ENCODE results near the gene AUNIP. TPM values are rescaled to one million over a fixed set of nuclear protein-coding genes. Genes with fewer than 3 reads are reported as not detected.

The AUNIP gene
- polyA plus RNA-seq, 1 of the 3 experiments (the other 2 are of a cell fraction): 1.9 TPM

DNA sequence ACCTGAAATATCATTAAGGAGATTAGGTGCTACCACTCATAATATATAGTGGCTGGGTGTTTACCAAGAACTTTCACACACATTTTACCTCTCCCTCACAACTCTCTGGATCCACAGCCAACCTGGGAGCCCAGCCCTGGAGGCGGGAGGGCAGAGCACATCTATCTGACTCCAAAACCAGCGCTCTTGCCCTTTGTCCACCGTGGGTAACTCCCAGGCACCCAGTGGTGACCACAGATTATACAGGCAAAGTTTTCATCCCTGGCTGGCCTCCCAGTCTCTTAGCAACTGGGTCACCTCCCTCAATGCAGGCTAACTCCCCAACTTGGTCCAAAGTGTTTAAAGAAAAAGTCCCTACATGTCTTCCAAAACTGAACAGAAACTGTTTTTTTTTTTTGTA is 13.9 kb upstream of the AUNIP start:
- ChIA-PET CTCF (no interaction called here), POLR2A (no interaction called here)
- Histone ChIP-seq H3K27me3 (ENCODE audit: insufficient read depth) (no peaks in the 10 kb centered on the region), H3K4me2 (no peak overlapping the region), H3K27ac (ENCODE audit: low read depth in 2 of 2, low read length in 1 of 2) (no peak overlapping the region), H3K4me1 (ENCODE audit: control insufficient read depth in 1 of 2, insufficient read depth in 2 of 2, low read depth in 1 of 2, low read length in 1 of 2) (peaks cover 0 to 14% of the 10 kb centered on the region in 2 experiments; a peak in 1 of 4 replicates), H3K9me3 (no peaks in the 10 kb centered on the region), H3K9me2 (no peaks in the 10 kb centered on the region), H3K79me2 (ENCODE audit: insufficient read depth) (peaks cover 13% of the 10 kb centered on the region), H3F3A (replicated peaks; ENCODE audit: insufficient read depth) (peaks cover 16% of the 10 kb centered on the region), H2AFZ (ENCODE audit: low read depth) (no peak overlapping the region), H4K20me1 (ENCODE audit: insufficient read depth) (no peaks in the 10 kb centered on the region), H3K36me3 (replicated peaks in 1 of 2; ENCODE audit: control insufficient read depth in 1 of 2, insufficient read depth in 2 of 2, low read length in 1 of 2) (no peaks in the 10 kb centered on the region), H3K4me3 (ENCODE audit: low read depth in 2 of 2, low read length in 1 of 2) (no peak overlapping the region), H3K9ac (no peak overlapping the region)
- 97% methylated on average over 3 of the region's 3 CpGs for WGBS (ENCODE audit: low lambda C conversion rate)
- TF ChIP-seq PBX3 (IDR thresholded peaks at IDR 0.05) (no peak), MXI1 (IDR thresholded peaks at IDR 0.05; ENCODE audit: low read depth, low read length) (no peak), YY1 (IDR thresholded peaks at IDR 0.05; ENCODE audit: low read depth) (no peak), JUND (IDR thresholded peaks at IDR 0.05) (no peak), EP300 (IDR thresholded peaks at IDR 0.05; ENCODE audit: borderline replicate concordance in 1 of 2, low read depth in 1 of 2, low read length in 1 of 2) (no peak), NRF1 (IDR thresholded peaks at IDR 0.05; ENCODE audit: low read depth, low read length) (no peak), GATA2 (CRISPR knock-in tag; IDR thresholded peaks at IDR 0.05) (no peak), EZH2phosphoT487 (IDR thresholded peaks at IDR 0.05; ENCODE audit: borderline replicate concordance, low read depth) (no peak), MEF2A (IDR thresholded peaks at IDR 0.05; ENCODE audit: borderline replicate concordance, low read depth) (no peak), ELF1 (IDR thresholded peaks at IDR 0.05) (no peak), ZBTB33 (IDR thresholded peaks at IDR 0.05; ENCODE audit: borderline replicate concordance, low read depth) (no peak), RFX5 (IDR thresholded peaks at IDR 0.05; ENCODE audit: low read length) (no peak)
- TF ChIP-seq, protein P1, sequence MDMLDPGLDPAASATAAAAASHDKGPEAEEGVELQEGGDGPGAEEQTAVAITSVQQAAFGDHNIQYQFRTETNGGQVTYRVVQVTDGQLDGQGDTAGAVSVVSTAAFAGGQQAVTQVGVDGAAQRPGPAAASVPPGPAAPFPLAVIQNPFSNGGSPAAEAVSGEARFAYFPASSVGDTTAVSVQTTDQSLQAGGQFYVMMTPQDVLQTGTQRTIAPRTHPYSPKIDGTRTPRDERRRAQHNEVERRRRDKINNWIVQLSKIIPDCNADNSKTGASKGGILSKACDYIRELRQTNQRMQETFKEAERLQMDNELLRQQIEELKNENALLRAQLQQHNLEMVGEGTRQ (IDR thresholded peaks at IDR 0.05; ENCODE audit: borderline replicate concordance, low read depth, low read length): no peak
- no peak for DNase-seq

GRCh38 chr1:25872713-25873112 is 13.5 kb upstream of the AUNIP start:
- H3K27me3 ChIP-seq (ENCODE audit: insufficient read depth): no peaks in the 10 kb centered on the region
- H3K27ac ChIP-seq (ENCODE audit: low read depth in 2 of 2, low read length in 1 of 2): no peak overlapping the region
- H3K4me2 ChIP-seq: no peak overlapping the region
- no peaks in the 10 kb centered on the region for H3K9me2 ChIP-seq
- peaks cover 0 to 14% of the 10 kb centered on the region in 2 experiments; a peak in 1 of 4 replicates for H3K4me1 ChIP-seq (ENCODE audit: control insufficient read depth in 1 of 2, insufficient read depth in 2 of 2, low read depth in 1 of 2, low read length in 1 of 2)
- CTCF ChIA-PET: no interaction called here
- H3K79me2 ChIP-seq (ENCODE audit: insufficient read depth): peaks cover 13% of the 10 kb centered on the region
- H3K4me3 ChIP-seq (ENCODE audit: low read depth in 2 of 2, low read length in 1 of 2): no peak overlapping the region
- H3F3A ChIP-seq (replicated peaks; ENCODE audit: insufficient read depth): peaks cover 16% of the 10 kb centered on the region
- 71% methylated on average over 2 of the region's 2 CpGs for whole genome bisulfite sequencing (ENCODE audit: low lambda C conversion rate)
- POLR2A ChIA-PET: no interaction called here
- no peaks in the 10 kb centered on the region for H3K36me3 ChIP-seq (replicated peaks in 1 of 2; ENCODE audit: control insufficient read depth in 1 of 2, insufficient read depth in 2 of 2, low read length in 1 of 2)
- DNase-seq: no peak
- no peaks in the 10 kb centered on the region for H4K20me1 ChIP-seq (ENCODE audit: insufficient read depth)
- H2AFZ ChIP-seq (ENCODE audit: low read depth): no peak overlapping the region
- no peak overlapping the region for H3K9ac ChIP-seq
- H3K9me3 ChIP-seq: no peaks in the 10 kb centered on the region
- TF ChIP-seq RFX5 (IDR thresholded peaks at IDR 0.05; ENCODE audit: low read length) (no peak), RXRA (IDR thresholded peaks at IDR 0.05; ENCODE audit: borderline replicate concordance, low read depth) (no peak), TCF12 (IDR thresholded peaks at IDR 0.05) (no peak), TAF1 (IDR thresholded peaks at IDR 0.05; ENCODE audit: borderline replicate concordance, low read depth, low read length) (no peak), SMC3 (IDR thresholded peaks at IDR 0.05; ENCODE audit: low read depth, low read length) (no peak), FOSL2 (IDR thresholded peaks at IDR 0.05; ENCODE audit: borderline replicate concordance, low read depth) (no peak), NFIC (IDR thresholded peaks at IDR 0.05; ENCODE audit: borderline replicate concordance) (no peak), JUND (IDR thresholded peaks at IDR 0.05) (no peak), POLR2AphosphoS5 (IDR thresholded peaks at IDR 0.05; ENCODE audit: low read depth, low read length) (no peak), RAD21 (IDR thresholded peaks at IDR 0.05; ENCODE audit: low read length) (no peak)
- TF ChIP-seq, protein P2, sequence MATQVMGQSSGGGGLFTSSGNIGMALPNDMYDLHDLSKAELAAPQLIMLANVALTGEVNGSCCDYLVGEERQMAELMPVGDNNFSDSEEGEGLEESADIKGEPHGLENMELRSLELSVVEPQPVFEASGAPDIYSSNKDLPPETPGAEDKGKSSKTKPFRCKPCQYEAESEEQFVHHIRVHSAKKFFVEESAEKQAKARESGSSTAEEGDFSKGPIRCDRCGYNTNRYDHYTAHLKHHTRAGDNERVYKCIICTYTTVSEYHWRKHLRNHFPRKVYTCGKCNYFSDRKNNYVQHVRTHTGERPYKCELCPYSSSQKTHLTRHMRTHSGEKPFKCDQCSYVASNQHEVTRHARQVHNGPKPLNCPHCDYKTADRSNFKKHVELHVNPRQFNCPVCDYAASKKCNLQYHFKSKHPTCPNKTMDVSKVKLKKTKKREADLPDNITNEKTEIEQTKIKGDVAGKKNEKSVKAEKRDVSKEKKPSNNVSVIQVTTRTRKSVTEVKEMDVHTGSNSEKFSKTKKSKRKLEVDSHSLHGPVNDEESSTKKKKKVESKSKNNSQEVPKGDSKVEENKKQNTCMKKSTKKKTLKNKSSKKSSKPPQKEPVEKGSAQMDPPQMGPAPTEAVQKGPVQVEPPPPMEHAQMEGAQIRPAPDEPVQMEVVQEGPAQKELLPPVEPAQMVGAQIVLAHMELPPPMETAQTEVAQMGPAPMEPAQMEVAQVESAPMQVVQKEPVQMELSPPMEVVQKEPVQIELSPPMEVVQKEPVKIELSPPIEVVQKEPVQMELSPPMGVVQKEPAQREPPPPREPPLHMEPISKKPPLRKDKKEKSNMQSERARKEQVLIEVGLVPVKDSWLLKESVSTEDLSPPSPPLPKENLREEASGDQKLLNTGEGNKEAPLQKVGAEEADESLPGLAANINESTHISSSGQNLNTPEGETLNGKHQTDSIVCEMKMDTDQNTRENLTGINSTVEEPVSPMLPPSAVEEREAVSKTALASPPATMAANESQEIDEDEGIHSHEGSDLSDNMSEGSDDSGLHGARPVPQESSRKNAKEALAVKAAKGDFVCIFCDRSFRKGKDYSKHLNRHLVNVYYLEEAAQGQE (IDR thresholded peaks at IDR 0.05; ENCODE audit: low read depth, low read length): no peak
